Endodermal cell (in vitro differentiated cells): ENCODE results near the gene TGFB2. TPM values are rescaled to one million over a fixed set of nuclear protein-coding genes. Genes with fewer than 3 reads are reported as not detected.

Source experiments
- DNase-seq: peaks from one replicate; pipeline ENCODE4 v3.0.0-alpha.2; 2017
- H3K27ac ChIP-seq: 2 replicates; pipeline ENCODE4 v1.5.1; 2013; ENCODE audit warnings: mild to moderate bottlenecking, low read depth, low read length, moderate library complexity
- H3K27me3 ChIP-seq: 2 replicates; pipeline ENCODE4 v1.6.1; 2013; ENCODE audit warnings: mild to moderate bottlenecking, low read length, moderate library complexity; ENCODE audit not compliant: insufficient read depth, control insufficient read depth, poor library complexity, severe bottlenecking
- H3K36me3 ChIP-seq: 2 replicates; pipeline ENCODE4 v1.7.0; 2013; ENCODE audit warnings: mild to moderate bottlenecking, low read length, moderate library complexity; ENCODE audit not compliant: control insufficient read depth, insufficient read depth
- H3K4me1 ChIP-seq: one replicate; pipeline ENCODE4 v1.7.0; 2013; ENCODE audit warnings: low read length; ENCODE audit not compliant: control insufficient read depth, insufficient read depth
- H3K4me3 ChIP-seq: 2 replicates; pipeline ENCODE4 v1.5.1; 2013; ENCODE audit warnings: mild to moderate bottlenecking, low read length, moderate library complexity
- H3K9ac ChIP-seq: 2 replicates; pipeline ENCODE4 v1.6.1; 2013; ENCODE audit warnings: mild to moderate bottlenecking, low read length, moderate library complexity; ENCODE audit not compliant: poor library complexity, severe bottlenecking; ENCODE audit errors: extremely low read depth
- H3K9me3 ChIP-seq: 2 replicates; pipeline ENCODE4 v1.6.1; 2013; ENCODE audit warnings: mild to moderate bottlenecking, low read length, moderate library complexity; ENCODE audit not compliant: control insufficient read depth
- H3K27ac Mint-ChIP-seq: 2 replicates; pipeline ENCODE4 v1.8.0; 2020; ENCODE audit warnings: mixed read lengths
- H3K27me3 Mint-ChIP-seq: 2 replicates; pipeline ENCODE4 v1.8.0; 2021; ENCODE audit warnings: mild to moderate bottlenecking, mixed read lengths; ENCODE audit not compliant: insufficient read depth
- H3K36me3 Mint-ChIP-seq: 2 replicates; pipeline ENCODE4 v1.8.0; 2020; ENCODE audit warnings: low read depth, mixed read lengths
- H3K4me1 Mint-ChIP-seq: 2 replicates; pipeline ENCODE4 v1.8.0; 2020; ENCODE audit warnings: mixed read lengths
- H3K4me3 Mint-ChIP-seq: 2 replicates; pipeline ENCODE4 v1.8.0; 2020; ENCODE audit warnings: mild to moderate bottlenecking, moderate library complexity, mixed read lengths
- H3K9me3 Mint-ChIP-seq: 2 replicates; pipeline ENCODE4 v1.8.0; 2020; ENCODE audit warnings: mild to moderate bottlenecking, mixed read lengths
- WGBS, 2 experiments: methylation state at CpG; one replicate each; pipeline versions ENCODE4 v1.1.5 to v1.1.7; 2013; ENCODE audit warnings: missing lambda C conversion rate in 2 of 2, mixed read lengths in 1 of 2; ENCODE audit not compliant: insufficient coverage in 1 of 2, insufficient read length in 1 of 2; 5-methylcytosine and 5-hydroxymethylcytosine counted together
- total RNA-seq, 2 donors: library from RNA; stranded (reverse); fragmentation: NEBNext Ultra II Directional in 1 of 2; extraction: Animal tissue kit (Norgen Biotek cat#: 25700) in 1 of 2; gene quantifications; 2 replicates in 1 of 2; 3 replicates in 1 of 2; pipeline ENCODE4 v1.2.1, GENCODE V29; 2021
- TF ChIP-seq, protein P1 (sequence below): fragments of 200-600 bp; sonication (generic); conservative IDR thresholded peaks from 2 replicates; pipeline ENCODE4 v1.5.0; 2021; ENCODE audit warnings: antibody characterized with exemption, mild to moderate bottlenecking

Gene TGFB2
- total RNA-seq, 2 donors from 2014 or later = 0.11 to 1.2 TPM

GRCh38 chr1:218430822-218431221, 85.7 kb downstream of the TGFB2 start:
- no peak overlapping the region for H3K27ac Mint-ChIP-seq
- no peak overlapping the region for H3K4me3 Mint-ChIP-seq
- H3K4me1 ChIP-seq = no peaks in the 10 kb centered on the region
- no peaks in the 10 kb centered on the region for H3K9me3 ChIP-seq
- DNase-seq = no peak
- 93 to 100% methylated on average over 1 to 2 of the region's 2 CpGs for WGBS, 2 experiments
- no peak overlapping the region for H3K4me3 ChIP-seq
- no peaks in the 10 kb centered on the region for H3K36me3 Mint-ChIP-seq
- H3K36me3 ChIP-seq = no peaks in the 10 kb centered on the region
- H3K4me1 Mint-ChIP-seq = peaks cover 4% of the 10 kb centered on the region
- H3K27me3 Mint-ChIP-seq = peaks cover 4% of the 10 kb centered on the region
- H3K9ac ChIP-seq = no peak overlapping the region
- no peaks in the 10 kb centered on the region for H3K27me3 ChIP-seq
- H3K9me3 Mint-ChIP-seq = no peaks in the 10 kb centered on the region
- TF ChIP-seq, protein P1, sequence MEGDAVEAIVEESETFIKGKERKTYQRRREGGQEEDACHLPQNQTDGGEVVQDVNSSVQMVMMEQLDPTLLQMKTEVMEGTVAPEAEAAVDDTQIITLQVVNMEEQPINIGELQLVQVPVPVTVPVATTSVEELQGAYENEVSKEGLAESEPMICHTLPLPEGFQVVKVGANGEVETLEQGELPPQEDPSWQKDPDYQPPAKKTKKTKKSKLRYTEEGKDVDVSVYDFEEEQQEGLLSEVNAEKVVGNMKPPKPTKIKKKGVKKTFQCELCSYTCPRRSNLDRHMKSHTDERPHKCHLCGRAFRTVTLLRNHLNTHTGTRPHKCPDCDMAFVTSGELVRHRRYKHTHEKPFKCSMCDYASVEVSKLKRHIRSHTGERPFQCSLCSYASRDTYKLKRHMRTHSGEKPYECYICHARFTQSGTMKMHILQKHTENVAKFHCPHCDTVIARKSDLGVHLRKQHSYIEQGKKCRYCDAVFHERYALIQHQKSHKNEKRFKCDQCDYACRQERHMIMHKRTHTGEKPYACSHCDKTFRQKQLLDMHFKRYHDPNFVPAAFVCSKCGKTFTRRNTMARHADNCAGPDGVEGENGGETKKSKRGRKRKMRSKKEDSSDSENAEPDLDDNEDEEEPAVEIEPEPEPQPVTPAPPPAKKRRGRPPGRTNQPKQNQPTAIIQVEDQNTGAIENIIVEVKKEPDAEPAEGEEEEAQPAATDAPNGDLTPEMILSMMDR = no peak
- no peak overlapping the region for H3K27ac ChIP-seq

DNA sequence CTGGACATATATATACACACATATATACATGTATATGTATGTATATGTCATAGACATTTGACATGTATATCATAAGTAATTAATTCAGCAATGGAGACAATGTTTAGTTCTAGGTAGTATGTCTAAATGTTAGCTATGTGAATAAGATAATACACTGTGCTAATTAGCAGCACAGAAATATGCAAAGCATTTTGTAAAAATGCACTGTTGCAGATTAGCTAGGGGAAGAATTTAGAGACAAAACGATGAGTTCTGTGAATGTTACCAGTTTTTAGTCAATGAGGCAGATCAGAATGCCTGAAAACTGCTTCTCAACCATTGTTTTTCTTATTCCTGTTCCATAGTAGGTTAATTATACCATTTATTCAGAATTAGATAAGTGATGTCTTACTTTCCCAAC, 86.3 kb downstream of the TGFB2 start:
- Histone ChIP-seq H3K4me3 (no peak overlapping the region), H3K27me3 (no peaks in the 10 kb centered on the region), H3K9ac (no peak overlapping the region), H3K9me3 (no peaks in the 10 kb centered on the region), H3K36me3 (no peaks in the 10 kb centered on the region), H3K4me1 (no peaks in the 10 kb centered on the region), H3K27ac (no peak overlapping the region)
- 80 to 94% methylated on average over 1 of the region's 1 CpG for WGBS, 2 experiments
- peaks cover 4% of the 10 kb centered on the region for H3K27me3 Mint-ChIP-seq
- H3K4me3 Mint-ChIP-seq = no peak overlapping the region
- TF ChIP-seq, protein P1 = no peak
- H3K36me3 Mint-ChIP-seq = no peaks in the 10 kb centered on the region
- H3K4me1 Mint-ChIP-seq = no peaks in the 10 kb centered on the region
- H3K9me3 Mint-ChIP-seq = no peaks in the 10 kb centered on the region
- no peak for DNase-seq
- H3K27ac Mint-ChIP-seq = no peak overlapping the region

- DNase-seq = no peak
- Mint-ChIP-seq H3K36me3 (no peaks in the 10 kb centered on the region), H3K27me3 (peaks cover 4% of the 10 kb centered on the region), H3K9me3 (no peaks in the 10 kb centered on the region), H3K4me3 (no peak overlapping the region), H3K4me1 (no peaks in the 10 kb centered on the region), H3K27ac (no peak overlapping the region)
- no peaks in the 10 kb centered on the region for H3K27me3 ChIP-seq
- TF ChIP-seq, protein P1 = no peak
- 97 to 100% methylated on average over 2 of the region's 2 CpGs for WGBS, 2 experiments
- no peaks in the 10 kb centered on the region for H3K9me3 ChIP-seq
- H3K36me3 ChIP-seq = no peaks in the 10 kb centered on the region
- H3K9ac ChIP-seq = no peak overlapping the region
- no peaks in the 10 kb centered on the region for H3K4me1 ChIP-seq
- no peak overlapping the region for H3K4me3 ChIP-seq
- H3K27ac ChIP-seq = no peak overlapping the region
Observed at GRCh38 chr1:218433744-218434143, 88.6 kb downstream of the TGFB2 start.
